Measurements from ENCODE around the gene VPS39.

Gene VPS39

DNA sequence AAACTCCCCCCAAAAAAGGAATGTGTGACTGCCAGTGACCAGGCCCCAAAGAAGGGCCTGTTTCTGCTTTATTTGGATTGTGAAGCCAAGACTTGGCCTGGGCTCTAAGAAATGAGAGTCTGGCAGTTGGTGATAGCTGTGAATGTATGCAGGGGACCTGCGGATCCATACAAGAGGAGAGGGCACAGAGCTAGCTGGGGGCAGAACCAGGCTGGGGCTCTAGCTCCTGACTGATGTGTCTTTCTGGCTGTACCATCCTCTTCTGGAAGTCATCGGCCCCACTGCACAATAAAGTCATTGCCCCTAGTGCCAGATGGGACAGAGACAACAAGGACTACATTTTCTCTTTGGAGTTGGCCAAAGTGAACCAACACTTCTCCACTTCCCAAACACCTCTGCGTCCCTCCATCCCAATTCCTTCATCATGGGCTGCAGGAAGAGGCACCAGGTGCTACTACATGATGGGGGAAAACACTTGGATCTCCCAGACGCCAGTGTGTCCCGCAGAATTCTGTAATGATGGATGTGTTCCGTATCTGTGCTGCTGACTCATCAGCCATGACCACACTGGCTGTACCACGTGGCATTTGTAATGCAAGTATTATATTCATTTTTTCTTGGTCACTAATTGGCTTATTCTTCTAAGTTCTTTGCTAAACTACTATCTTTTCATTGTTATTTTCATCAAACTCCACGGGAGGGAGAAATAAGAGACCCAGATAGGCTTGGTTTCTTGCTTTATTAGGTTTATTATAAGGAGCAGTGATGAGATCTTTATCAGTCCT lies 49.9 kb downstream of the VPS39 start:
- Histone ChIP-seq H3K4me1 (ENCODE audit: control insufficient read depth, insufficient read depth, low read length) (peaks cover 4% of the 10 kb centered on the region), H3K4me3 (ENCODE audit: low read length) (no peak overlapping the region), H3K9me3 (ENCODE audit: control insufficient read depth, low read length) (no peaks in the 10 kb centered on the region), H3K9ac (ENCODE audit: low read length) (no peak overlapping the region), H3K27me3 (replicated peaks; ENCODE audit: control insufficient read depth, insufficient read depth, low read length) (peaks cover 14% of the 10 kb centered on the region), H3K36me3 (ENCODE audit: control insufficient read depth, insufficient read depth, low read length, severe bottlenecking) (peaks cover 46% of the 10 kb centered on the region)
- peak; percentile 48 for DNase-seq (ENCODE audit: low read depth)

DNA sequence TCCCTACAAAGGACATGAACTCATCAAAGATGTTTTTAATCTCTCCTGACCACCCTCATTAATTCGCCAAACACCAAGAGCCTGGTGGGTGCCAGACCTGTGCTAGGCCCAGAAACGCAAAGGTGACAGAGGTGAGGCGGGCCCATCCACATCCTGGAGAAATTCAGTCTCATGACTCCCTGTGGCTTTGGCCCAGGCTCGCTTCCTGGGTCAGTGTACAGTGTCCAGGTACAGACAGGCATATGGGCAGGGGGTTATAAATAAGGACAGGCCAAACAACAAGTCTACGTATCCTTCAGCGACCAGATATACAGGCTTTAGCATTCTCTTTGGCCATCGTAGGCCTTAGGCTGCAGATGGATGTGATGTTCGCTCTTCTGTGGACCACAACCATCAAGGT lies 50.7 kb downstream of the VPS39 start:
- H3K9ac ChIP-seq (ENCODE audit: low read length): no peak overlapping the region
- peaks cover 38% of the 10 kb centered on the region for H3K36me3 ChIP-seq (ENCODE audit: control insufficient read depth, insufficient read depth, low read length, severe bottlenecking)
- H3K4me3 ChIP-seq (ENCODE audit: low read length): no peak overlapping the region
- no peak for DNase-seq (ENCODE audit: low read depth)
- no peaks in the 10 kb centered on the region for H3K9me3 ChIP-seq (ENCODE audit: control insufficient read depth, low read length)
- peaks cover 4% of the 10 kb centered on the region for H3K4me1 ChIP-seq (ENCODE audit: control insufficient read depth, insufficient read depth, low read length)
- H3K27me3 ChIP-seq (replicated peaks; ENCODE audit: control insufficient read depth, insufficient read depth, low read length): peaks cover 14% of the 10 kb centered on the region

DNA sequence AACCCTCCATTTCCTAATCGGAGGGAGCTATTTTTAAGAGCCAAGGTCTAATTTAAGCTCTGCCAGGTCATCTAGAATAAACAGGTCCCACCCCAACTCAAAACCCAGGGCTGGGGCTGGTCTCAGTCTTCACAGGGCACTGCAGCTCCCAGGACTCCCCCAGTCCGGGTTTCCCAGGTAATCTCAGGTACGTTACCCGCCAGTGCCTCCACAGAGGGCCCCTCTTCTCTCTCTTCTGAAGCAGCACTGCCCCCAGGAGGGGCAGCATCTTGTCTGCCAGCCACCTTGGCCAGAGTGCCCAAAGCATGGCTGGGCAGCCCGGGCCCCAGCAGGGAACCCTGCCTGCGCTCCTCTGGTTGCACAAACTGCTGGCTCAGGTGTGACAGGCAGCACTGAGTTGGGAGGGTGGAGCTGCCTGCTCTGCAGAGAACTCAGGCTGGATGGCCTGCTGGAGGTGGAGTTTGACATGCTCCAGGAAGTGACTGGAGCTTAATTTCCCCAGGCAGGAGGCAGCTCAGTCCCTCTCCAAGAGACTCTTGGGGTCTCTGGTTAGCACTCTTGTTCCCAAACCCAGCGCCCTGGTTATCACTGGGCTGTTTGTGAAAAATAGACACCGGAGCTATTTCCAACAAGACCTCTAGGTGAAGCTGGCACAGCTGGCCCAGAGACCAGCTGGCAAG lies 51.7 kb downstream of the VPS39 start, which contains the start of gene PLA2G4F:
PLA2G4F (minus strand) TSS at position 394 of the 680 bp plus-strand sequence; CDS start at position 307, 87 bp downstream.
- Histone ChIP-seq H3K4me1 (ENCODE audit: control insufficient read depth, insufficient read depth, low read length) (peaks cover 4% of the 10 kb centered on the region), H3K27me3 (replicated peaks; ENCODE audit: control insufficient read depth, insufficient read depth, low read length) (peaks cover 14% of the 10 kb centered on the region), H3K9me3 (ENCODE audit: control insufficient read depth, low read length) (no peaks in the 10 kb centered on the region), H3K4me3 (ENCODE audit: low read length) (no peak within 1 kb of the TSS), H3K9ac (ENCODE audit: low read length) (no peak within 1 kb of the TSS), H3K36me3 (ENCODE audit: control insufficient read depth, insufficient read depth, low read length, severe bottlenecking) (peaks cover 28% of the 10 kb centered on the region)
- no peak for DNase-seq (ENCODE audit: low read depth)

DNA sequence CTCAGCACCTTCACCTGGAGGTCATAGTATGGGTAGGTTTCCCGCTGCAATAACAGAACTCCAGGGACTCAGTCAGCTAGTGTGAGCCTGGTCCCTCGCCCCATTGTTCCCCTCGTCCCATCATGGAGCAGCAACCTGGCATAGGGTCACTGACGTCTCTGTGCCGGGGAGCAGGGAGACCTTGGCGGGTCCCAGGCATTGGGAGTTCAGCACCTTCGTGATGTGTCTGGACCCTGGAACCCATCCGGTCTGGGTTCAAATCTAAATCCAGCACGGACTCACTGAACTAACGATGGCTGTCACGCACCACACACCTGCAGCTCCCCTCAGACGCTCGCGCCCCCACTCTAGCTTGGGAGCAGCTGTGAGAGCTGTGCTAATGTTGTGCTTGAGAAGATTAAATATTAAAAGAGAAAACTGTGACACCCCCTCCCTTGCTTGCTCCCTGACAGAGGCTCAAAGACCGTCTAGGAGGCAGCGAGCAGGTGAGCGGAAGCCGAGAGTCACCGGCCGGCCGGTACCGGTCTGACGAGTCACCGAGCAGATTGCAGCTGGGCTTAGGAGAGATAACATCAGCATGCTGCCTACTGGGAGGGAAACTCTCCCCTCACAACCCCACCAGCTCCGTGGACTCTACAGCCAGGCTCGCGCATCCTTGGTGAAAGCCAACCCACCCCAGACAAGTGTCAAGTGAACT lies 52.4 kb downstream of the VPS39 start:
- Histone ChIP-seq H3K9ac (ENCODE audit: low read length) (no peak overlapping the region), H3K36me3 (ENCODE audit: control insufficient read depth, insufficient read depth, low read length, severe bottlenecking) (peaks cover 21% of the 10 kb centered on the region), H3K4me3 (ENCODE audit: low read length) (no peak overlapping the region), H3K4me1 (ENCODE audit: control insufficient read depth, insufficient read depth, low read length) (peaks cover 4% of the 10 kb centered on the region), H3K27me3 (replicated peaks; ENCODE audit: control insufficient read depth, insufficient read depth, low read length) (peaks cover 16% of the 10 kb centered on the region), H3K9me3 (ENCODE audit: control insufficient read depth, low read length) (no peaks in the 10 kb centered on the region)
- no peak for DNase-seq (ENCODE audit: low read depth)

DNA sequence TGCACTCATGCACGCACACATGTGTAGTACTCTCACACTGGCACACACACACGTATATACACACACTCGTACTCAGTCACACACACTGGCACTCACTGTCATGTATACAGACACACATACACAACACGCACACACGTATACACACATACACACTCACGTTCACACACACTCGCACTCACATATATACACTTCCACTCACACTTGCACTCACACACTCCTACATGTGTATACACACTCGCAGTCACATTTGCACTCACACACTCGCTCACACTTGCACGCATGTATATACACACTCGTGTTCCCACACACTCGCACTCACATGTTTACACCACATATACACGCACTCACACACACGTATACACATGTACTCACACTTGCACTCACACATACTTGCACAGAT lies 53.1 kb downstream of the VPS39 start:
- no peak for DNase-seq (ENCODE audit: low read depth)
- no peaks in the 10 kb centered on the region for H3K9me3 ChIP-seq (ENCODE audit: control insufficient read depth, low read length)
- H3K27me3 ChIP-seq (replicated peaks; ENCODE audit: control insufficient read depth, insufficient read depth, low read length): peaks cover 23% of the 10 kb centered on the region
- H3K36me3 ChIP-seq (ENCODE audit: control insufficient read depth, insufficient read depth, low read length, severe bottlenecking): peaks cover 14% of the 10 kb centered on the region
- peaks cover 4% of the 10 kb centered on the region for H3K4me1 ChIP-seq (ENCODE audit: control insufficient read depth, insufficient read depth, low read length)
- H3K9ac ChIP-seq (ENCODE audit: low read length): no peak overlapping the region
- no peak overlapping the region for H3K4me3 ChIP-seq (ENCODE audit: low read length)

DNA sequence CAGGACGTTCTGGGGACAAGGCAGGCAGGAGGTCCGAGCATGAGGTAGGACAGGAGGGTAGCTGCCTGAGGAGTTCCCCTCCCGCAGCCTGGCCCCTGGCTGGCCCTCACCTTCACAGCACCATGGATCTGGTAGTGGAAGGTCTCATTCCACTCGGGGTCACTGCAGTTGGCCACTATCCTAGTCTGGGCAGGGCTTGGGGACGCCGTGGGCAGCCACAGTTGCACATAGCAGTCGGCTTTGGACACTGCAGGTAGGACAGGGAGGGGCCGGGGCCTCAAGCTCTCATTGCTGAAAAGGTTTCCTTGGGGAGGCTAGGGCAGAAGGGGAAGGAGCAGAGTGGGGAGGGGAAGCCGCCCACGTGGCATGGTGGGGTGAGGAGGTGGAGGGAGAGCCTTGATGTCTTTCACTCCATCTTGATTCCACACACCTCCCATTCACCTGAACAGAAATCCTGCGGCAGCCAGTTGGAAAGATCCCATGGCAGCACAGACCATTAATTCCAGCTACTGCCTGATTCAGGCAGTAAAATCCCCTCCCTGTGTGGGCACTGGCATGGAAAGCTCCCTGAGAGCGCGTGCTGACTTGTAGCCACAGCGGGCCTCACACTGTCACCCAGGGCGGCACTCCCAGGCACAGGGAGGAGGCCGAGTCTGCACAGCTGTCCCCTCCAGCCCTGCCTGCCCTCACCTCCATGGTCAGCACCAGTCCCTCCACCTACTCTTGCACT lies 53.7 kb downstream of the VPS39 start:
- Histone ChIP-seq H3K4me1 (ENCODE audit: control insufficient read depth, insufficient read depth, low read length) (peaks cover 4% of the 10 kb centered on the region), H3K4me3 (ENCODE audit: low read length) (no peak overlapping the region), H3K9ac (ENCODE audit: low read length) (no peak overlapping the region), H3K27me3 (replicated peaks; ENCODE audit: control insufficient read depth, insufficient read depth, low read length) (peaks cover 28% of the 10 kb centered on the region), H3K9me3 (ENCODE audit: control insufficient read depth, low read length) (no peaks in the 10 kb centered on the region), H3K36me3 (ENCODE audit: control insufficient read depth, insufficient read depth, low read length, severe bottlenecking) (peaks cover 8% of the 10 kb centered on the region)
- DNase-seq (ENCODE audit: low read depth): no peak

DNA sequence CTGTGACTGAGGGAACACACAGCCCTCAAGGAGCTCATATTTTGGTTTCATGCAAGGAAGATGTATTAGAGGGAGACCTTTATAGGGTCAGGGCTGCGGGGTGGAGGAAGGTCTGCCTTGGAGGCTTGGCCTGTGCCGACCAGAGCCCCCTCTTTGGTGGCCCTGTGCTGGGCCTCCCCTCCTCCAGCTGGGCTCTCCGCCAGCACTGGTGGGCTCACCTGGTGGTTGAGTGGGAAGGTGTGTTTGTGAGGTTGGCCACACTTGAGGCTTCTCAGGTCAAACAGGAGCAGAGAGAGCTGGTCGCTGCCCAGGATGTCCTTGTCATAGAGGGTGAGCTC lies 54.3 kb downstream of the VPS39 start:
- Histone ChIP-seq H3K27me3 (replicated peaks; ENCODE audit: control insufficient read depth, insufficient read depth, low read length) (peaks cover 34% of the 10 kb centered on the region), H3K4me1 (ENCODE audit: control insufficient read depth, insufficient read depth, low read length) (peaks cover 4% of the 10 kb centered on the region), H3K4me3 (ENCODE audit: low read length) (no peak overlapping the region), H3K9ac (ENCODE audit: low read length) (no peak overlapping the region), H3K9me3 (ENCODE audit: control insufficient read depth, low read length) (no peaks in the 10 kb centered on the region), H3K36me3 (ENCODE audit: control insufficient read depth, insufficient read depth, low read length, severe bottlenecking) (peaks cover 3% of the 10 kb centered on the region)
- no peak for DNase-seq (ENCODE audit: low read depth)

DNA sequence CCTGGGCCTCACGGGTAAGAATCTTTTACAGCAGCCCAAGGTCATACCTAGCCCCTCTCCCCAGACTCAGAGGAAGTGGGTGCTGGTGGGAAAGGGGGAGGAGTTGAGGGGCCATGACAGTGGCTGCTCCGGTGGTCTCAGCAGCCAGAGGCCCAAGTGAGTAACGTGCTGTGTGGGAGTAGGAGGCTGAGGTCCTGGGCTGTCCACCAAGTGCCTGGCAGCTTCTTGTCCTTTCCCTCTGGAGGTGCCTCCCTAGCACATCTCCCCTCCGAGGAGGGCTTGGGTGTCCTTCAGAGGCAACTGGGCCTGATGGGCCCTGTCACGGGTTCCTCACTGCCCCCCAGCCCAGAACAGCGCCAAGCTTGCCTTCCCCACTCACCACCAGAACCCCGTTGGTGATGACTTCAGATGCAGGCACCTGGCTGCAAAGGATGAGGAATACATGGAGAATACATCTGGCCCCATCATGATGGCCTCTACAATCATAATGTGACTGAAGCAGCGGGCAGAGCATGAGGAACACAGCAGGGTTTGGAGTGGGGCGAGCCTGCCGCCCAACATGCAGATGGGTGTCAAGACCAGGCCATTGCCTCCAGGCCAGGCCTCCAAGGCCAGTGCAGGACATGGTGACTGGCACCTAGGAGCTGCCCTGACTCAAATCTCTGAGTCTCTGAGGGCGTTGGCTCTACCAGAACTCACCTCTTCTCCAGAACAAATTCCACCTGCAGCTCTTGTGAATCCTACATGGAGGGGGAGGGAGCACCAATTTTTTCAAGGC lies 55.0 kb downstream of the VPS39 start:
- DNase-seq (ENCODE audit: low read depth): no peak
- Histone ChIP-seq H3K9ac (ENCODE audit: low read length) (no peak overlapping the region), H3K36me3 (ENCODE audit: control insufficient read depth, insufficient read depth, low read length, severe bottlenecking) (no peaks in the 10 kb centered on the region), H3K4me1 (ENCODE audit: control insufficient read depth, insufficient read depth, low read length) (no peaks in the 10 kb centered on the region), H3K27me3 (replicated peaks; ENCODE audit: control insufficient read depth, insufficient read depth, low read length) (peaks cover 40% of the 10 kb centered on the region), H3K4me3 (ENCODE audit: low read length) (no peak overlapping the region), H3K9me3 (ENCODE audit: control insufficient read depth, low read length) (no peaks in the 10 kb centered on the region)

DNA sequence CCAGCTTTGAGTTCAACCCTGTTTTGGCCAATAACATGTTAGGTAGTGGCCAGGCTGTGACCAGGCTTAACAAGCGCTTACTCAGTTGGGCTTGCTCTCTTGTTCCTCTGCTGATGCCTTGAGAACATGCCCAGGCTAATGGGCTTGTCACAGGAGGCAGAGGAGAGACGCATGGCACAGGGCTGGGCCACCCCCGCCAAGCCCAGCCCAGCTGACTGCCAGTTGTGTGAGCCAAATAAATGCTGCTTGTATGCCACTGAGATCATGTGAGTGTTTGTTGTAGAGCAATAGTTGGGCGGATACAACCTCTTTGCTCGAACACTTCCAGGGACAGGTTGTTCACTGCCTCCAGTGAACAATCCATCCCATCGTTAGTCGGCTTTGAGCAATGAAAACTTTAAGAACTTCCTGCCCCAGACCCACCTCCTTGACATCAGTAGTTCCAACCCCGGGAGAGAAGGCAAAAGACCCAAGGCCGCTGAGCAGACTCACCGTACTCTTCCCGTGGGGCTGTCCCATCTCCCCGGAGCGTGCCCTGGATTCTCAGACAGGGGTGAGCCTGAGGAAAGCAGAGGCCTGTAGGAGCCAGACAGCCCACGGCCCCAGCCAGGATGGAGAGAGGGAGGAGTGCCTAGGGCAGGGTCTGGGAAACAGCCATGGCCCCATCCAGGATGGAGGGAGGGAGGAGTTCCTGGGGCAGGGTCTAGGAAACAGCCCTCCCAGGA lies 55.7 kb downstream of the VPS39 start:
- H3K9me3 ChIP-seq (ENCODE audit: control insufficient read depth, low read length): no peaks in the 10 kb centered on the region
- H3K4me1 ChIP-seq (ENCODE audit: control insufficient read depth, insufficient read depth, low read length): no peaks in the 10 kb centered on the region
- no peak overlapping the region for H3K4me3 ChIP-seq (ENCODE audit: low read length)
- DNase-seq (ENCODE audit: low read depth): no peak
- no peak overlapping the region for H3K9ac ChIP-seq (ENCODE audit: low read length)
- no peaks in the 10 kb centered on the region for H3K36me3 ChIP-seq (ENCODE audit: control insufficient read depth, insufficient read depth, low read length, severe bottlenecking)
- H3K27me3 ChIP-seq (replicated peaks; ENCODE audit: control insufficient read depth, insufficient read depth, low read length): peaks cover 43% of the 10 kb centered on the region

DNA sequence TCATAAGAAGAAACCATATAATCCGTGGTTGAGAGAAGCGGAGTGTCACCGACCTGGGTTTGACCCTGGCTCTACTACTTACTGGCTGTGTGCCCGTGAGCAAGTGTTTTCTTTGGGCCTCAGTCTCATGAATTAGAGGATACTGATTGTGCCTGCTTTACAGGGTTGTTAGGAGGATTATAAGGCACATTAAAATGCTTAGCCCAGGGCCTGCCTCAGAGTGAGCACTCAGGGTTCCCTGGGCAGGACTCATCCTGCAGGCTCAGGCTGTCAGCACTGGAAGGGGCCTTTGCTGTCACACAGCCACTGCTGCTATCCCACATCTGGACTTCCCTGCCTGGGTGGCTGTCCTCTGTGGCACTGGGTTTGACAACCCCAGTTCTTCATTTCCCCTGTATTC lies 56.4 kb downstream of the VPS39 start:
- no peak overlapping the region for H3K4me3 ChIP-seq (ENCODE audit: low read length)
- no peaks in the 10 kb centered on the region for H3K9me3 ChIP-seq (ENCODE audit: control insufficient read depth, low read length)
- H3K4me1 ChIP-seq (ENCODE audit: control insufficient read depth, insufficient read depth, low read length): no peaks in the 10 kb centered on the region
- no peak for DNase-seq (ENCODE audit: low read depth)
- peaks cover 49% of the 10 kb centered on the region for H3K27me3 ChIP-seq (replicated peaks; ENCODE audit: control insufficient read depth, insufficient read depth, low read length)
- no peaks in the 10 kb centered on the region for H3K36me3 ChIP-seq (ENCODE audit: control insufficient read depth, insufficient read depth, low read length, severe bottlenecking)
- H3K9ac ChIP-seq (ENCODE audit: low read length): no peak overlapping the region

All from adipocyte (in vitro differentiated cells).